ENCODE measurements around the gene FAU.

The FAU gene

DNA sequence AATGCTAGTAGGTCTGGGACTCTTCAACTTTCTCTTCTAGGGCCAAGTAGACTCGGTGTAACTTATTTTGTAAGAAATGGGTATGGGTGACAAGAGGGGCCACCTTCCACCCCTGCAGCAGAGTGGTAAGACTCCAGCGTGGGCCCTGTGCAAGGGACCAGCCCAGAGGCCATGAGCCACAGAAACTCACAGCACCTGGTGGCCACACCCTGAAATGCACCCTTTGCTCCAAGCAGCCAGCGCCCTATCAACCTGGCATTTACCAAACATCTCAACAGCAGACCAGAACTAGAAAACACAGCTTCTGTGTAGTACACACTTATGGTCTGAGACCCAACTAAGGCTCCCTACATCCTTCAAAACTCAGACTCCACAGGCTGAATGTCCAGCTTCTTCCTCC is 43.8 kb downstream of the FAU start:
- DNase-seq (ENCODE audit: low read depth): no peak

DNA sequence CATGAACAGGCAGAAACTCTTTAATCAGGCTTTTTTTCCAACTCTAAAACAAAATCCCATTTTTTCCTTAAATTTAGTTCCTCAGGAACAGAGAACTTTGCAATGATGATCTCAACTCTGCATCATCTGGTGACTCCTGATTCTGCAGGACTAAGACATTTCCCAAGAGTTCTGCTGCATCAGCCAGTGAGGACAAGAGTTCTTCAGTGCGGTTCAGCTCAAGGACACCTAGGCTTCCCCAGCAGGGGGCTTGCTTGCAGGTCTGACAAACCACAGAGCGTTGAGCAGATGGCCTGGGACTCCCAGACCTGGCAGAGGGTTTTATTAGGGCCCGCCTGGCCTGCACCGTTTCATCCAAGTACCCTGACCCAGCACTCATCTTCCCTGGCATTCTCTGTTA is 44.5 kb downstream of the FAU start:
- DNase-seq (ENCODE audit: low read depth): no peak

DNA sequence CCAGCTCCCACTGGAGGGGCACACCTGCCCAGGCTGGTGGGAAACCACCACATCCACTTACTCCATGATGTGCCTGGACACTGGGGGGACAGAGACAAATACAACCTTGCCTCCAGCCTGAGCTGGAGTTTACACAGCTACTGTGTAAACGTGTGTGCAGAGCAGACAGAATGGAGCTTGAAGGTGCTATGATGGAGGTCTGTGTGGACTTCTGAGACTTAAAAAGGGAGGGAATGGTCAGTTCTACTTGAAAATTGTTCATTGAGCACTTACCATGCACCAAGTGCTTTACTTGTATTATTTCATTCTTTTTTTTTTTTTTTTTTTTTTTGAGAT is 49.3 kb downstream of the FAU start:
- no peak for DNase-seq (ENCODE audit: low read depth)

DNA sequence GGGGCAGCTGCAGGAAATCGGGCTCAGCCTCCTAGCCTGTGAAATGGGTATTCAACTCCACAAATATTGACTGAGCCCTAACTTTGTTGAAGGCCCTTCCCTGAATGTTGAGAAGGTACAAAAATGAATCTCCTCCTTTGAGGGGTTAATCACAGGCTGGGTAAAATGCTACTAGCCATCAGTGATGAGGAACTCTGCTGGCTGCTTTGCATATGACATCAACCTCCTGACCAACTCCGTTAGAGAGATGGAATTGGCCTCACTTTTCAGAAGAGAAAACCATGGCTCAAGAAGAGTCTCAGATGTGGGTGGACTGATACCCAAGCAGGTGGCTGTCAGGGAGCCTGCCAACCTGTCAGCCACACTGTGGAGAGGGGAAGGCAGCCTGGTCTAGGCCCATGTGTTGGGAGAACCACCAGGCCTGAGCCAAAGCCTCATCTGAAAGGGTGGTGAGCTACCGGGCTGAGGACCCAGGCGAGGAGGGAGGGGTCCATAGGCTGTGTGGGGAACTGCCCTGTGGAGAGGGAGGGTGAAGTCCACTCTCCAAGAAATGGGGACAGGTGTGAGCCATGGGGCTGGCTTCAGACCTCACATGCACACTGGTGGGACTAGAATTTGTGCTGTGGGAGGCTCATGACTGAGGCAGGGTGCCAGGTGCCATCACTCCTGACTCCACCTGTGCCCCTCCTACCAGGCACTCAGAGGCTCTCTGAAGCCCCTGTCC is 49.9 kb downstream of the FAU start:
- DNase-seq (ENCODE audit: low read depth): no peak
